Measurements from ENCODE around the gene DUSP10.
A peak's percentile ranks its signal among the peaks of the same experiment; 100 is the strongest.

The DUSP10 gene

DNA sequence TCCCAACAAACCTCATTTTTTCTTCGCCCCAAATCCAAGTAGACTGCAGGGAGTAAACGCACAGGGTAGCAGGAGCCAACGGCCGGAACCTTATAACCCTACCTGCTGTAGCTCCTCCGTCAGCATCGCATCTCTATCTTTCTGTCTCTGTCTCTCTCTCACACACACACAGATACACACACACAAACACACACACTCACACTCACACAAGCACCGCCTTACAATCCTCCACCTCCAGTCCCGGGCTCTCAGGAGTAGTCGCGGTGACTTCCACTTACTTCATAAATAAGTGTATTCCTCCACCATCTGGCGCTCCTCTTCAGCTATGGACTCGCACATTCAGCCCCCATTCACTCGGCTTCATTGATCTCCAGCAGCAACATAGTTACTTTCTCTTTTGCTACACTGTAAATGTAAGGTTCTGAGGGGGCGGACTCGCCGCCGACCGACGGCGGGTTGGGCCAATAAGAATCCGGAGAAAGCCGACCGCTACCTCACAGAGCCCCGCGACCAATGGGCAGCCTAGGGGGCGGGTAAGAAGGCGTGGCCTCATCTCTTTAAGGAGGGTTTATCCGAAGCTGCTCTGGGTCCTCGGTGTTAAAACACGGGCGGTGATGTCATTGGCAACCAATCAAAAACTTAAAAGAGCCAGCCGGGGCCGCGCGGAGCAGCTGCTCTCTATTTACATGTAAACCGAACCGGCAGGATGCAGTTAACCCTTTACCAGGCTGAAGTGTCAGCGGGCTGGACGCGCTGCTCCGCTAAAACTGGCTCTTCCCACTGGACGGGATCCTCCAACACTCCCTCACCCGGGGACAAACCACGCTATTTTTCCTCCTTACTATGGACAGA is at the start of gene DUSP10:
DUSP10 (minus strand) TSS at position 387 of the 852 bp plus-strand sequence. CDS start 2,345 bp downstream, outside the sequence.
- peak; percentile 97 for DNase-seq (ENCODE audit: low spot score)

DNA sequence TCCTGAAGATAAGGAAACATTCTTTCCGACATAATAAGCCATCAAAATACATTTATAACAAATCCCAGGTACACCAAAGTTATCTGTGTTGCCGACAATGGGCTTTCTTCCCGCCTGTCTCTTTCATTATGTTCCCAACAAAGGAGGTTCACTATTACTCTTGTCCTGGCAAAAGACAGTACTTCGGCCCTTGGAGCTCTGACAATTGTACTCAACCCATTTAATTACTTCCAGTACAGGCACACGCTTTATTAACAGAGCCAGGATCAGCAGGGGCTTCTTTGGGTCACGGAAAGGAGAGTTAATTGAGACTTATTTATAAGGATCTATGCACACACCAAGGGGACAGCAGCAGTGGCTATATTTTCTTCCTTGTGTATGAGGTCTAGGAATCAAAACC is 46.6 kb upstream of the DUSP10 start:
- no peak for DNase-seq (ENCODE audit: low spot score)

DNA sequence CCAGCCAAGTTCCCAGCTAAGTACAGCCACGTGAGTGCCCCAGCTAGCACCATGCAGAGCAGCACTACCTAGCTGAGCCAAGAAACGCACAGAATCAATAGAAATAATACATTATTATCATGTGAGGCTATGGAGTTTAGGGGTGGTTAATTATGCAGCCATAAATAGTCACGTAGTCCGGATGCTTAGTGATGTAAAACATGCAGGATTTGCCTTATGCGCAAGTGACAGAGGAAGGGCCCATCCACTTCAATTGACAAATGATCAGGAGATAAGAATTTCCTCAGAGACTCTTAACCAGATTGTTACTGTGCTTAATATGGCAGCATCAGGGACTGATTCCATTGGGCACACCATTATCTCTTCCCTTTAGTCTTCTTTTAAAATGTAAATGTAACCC is 44.8 kb upstream of the DUSP10 start:
- no peak for DNase-seq (ENCODE audit: low spot score)

DNA sequence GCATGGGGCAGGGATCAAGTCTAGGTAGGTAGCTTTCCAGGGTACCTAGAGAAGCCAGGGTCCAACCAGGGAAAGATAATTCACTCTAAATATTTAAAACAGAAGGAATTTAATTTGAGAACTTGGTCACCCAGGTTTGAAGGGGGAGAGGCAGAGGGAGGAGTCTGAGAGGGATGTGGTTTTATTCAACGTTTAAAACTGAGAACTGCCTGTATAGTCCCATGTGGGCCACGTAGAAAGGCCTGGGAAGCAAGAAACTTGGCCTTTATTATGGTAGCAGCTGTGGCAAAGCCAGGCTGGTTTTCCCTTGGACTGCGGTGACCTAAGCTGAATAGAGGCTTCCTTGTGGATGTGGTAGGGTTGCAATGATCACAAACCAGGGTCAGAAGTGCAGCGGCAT is 42.0 kb upstream of the DUSP10 start:
- DNase-seq (ENCODE audit: low spot score) = no peak

DNA sequence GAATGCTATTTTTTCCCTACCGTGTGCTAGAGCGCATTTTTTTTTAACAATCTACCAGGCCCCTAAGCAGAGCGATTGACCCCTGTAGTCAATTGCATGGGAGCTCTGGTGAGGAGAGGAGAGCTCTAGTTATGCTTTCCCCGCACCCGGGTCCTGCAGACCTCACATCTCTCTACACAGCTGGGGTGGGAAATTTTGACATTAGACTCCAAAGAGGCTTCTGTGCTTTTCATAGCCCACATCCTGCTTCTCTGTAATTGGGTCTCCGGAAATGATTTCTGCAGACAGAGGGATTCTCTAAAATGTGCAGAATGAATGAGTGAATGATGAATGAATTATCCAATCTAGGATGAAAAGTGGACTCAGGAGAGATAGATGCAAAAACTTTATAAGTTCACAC is 41.5 kb upstream of the DUSP10 start:
- no peak for DNase-seq (ENCODE audit: low spot score)

DNA sequence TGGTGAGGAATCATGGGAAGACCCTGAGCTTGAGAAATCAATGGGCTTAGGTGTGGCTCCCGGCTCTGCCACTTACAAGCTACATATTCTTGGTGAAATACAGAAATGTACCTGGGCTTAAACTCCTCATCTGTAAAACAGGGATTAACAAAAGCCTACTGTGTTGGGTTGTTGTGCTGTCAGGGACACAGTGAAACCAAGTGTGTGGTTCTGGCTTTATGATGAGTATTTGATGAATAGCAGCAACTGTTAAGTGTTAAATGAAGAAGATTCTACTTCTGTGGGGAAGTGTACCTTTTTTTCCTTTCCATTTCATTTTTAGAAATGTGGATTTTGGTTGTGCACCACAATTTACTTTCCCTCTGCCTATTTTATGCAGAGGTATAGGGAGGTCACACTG is 41.1 kb upstream of the DUSP10 start:
- DNase-seq (ENCODE audit: low spot score) = no peak

DNA sequence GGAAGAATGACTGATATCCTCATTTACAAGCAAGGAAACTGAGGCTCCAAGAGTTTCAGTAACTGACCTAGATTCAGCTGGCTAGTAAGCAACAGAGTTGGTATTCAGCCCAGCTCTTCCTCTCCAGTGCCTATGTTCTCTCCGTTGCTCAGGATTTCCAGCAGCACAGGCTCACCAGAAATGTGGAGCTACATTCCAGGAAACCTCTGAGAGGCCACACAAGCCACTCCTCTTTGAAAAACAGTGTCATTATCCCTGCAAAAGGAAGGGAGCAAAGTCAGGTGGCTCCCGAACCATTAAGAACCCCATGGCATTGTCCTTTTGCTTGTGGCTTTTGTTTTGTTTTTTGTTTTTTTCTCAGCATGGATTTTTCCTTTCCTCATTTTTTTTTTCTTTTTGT is 40.6 kb upstream of the DUSP10 start:
- DNase-seq (ENCODE audit: low spot score) = no peak

DNA sequence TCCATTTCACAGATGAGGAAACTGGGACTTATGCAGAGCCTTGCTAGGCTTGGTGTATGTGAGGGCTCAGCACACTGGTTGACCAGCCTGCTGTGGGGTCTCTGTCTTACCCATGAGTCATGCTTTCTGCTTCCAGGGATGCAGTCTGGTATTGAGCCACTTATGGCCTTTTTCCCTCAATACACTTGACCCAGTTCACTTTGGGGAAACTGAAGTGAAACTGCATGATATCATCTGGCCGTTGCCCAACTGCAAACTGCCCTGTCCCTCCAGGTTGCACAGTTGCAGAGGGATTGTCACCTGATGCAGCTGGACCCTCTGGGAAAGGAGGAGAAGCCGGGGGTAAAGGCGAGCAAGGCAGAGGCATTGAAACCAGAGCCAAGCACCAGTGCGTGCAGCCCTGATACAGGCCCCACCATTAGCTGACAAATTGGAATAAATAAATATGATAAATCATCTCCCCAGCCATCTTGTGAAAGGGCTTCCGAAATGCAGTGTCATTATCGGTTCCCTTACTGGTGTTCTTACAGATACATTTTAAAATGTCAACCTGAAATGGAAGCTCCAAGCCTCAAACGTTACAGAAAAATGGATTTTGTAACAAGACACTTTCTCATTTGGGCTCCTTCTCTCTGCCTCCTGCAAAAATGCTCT is 39.3 kb upstream of the DUSP10 start:
- no peak for DNase-seq (ENCODE audit: low spot score)

DNA sequence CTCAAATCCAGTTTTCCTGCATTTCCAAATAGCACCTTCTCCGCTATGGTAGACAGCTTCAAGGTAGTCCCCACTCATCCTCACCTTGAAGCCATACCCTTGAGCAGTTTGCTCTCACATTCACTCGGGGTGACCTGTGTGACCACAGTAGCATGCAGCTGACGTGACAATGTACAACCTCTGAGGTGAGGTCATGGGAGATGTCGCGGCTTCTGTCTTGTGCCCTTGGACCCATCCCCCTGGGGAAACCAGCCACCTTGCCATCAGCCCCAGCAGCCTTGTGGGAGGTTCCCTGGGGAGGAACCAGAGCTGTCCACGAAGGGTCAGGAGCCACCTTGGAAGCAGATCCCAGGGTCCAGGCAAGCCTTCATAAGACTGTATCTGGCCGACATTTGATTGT is 38.3 kb upstream of the DUSP10 start:
- no peak for DNase-seq (ENCODE audit: low spot score)

DNA sequence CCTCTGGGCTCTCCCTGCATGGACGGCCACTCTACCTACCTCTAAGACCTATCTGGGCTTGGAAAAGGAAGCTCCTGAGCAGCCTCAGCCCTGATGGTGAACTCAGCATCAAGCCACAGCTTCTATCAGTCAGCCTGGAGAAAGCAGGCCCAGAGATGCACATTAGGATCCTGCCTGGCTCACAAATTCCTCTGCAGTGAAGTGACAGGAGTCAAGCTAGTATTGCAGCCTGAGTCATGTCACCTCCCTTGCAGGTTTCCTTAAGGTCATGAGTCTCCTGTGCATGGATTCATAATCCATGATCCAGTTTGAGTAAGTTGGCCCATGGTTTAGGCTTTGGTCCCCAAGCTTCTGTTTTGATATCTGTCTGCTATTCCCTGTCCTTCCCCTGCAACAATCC is 37.9 kb upstream of the DUSP10 start:
- DNase-seq (ENCODE audit: low spot score) = no peak

DNA sequence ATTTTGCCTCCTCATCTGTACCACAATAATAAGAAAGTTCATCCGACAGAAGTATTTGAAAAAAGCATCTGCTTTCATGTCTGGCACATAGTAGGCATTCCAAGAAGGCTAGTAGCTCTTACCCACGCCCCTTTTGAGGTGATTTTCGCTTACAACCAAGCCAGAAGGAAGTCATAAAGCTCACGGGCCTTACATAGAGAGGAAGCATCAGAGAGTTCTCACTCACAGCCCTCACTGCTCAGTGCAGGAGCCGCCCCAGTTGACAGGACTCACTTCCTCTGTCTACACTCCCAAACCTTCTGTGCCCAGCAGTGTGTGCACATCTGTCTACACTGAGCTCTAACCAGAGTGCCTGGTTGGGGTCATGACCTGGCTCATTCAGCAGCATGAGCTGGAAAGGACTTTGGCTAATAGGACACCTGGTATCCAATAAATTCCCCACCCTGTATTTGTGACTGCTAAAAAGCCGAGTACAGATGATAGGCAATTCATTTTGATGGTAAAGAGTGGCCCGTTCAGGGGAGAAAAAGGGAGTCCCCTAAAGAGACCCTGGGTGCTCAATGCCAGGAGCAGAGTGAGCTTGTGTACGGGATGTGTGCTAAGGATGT is 36.8 kb upstream of the DUSP10 start:
- DNase-seq (ENCODE audit: low spot score) = no peak

DNA sequence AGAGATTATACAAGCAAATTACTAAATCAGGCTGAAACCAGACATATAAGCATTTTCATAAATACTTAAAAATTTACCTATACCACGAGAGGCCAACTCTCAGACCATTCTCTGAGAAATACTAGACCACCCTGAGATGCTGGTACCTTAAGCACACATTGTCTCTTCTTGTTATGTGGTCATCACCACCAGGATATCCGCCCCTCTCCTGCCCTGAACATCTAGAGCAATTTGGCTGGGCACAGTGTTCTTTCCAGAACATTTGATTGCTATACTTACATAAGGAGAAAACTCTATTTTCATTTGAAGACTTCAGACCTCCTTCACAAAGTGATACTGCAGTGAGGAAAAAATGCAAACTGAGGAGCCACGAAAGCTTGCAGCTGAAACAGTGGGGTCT is 36.2 kb upstream of the DUSP10 start:
- no peak for DNase-seq (ENCODE audit: low spot score)

DNA sequence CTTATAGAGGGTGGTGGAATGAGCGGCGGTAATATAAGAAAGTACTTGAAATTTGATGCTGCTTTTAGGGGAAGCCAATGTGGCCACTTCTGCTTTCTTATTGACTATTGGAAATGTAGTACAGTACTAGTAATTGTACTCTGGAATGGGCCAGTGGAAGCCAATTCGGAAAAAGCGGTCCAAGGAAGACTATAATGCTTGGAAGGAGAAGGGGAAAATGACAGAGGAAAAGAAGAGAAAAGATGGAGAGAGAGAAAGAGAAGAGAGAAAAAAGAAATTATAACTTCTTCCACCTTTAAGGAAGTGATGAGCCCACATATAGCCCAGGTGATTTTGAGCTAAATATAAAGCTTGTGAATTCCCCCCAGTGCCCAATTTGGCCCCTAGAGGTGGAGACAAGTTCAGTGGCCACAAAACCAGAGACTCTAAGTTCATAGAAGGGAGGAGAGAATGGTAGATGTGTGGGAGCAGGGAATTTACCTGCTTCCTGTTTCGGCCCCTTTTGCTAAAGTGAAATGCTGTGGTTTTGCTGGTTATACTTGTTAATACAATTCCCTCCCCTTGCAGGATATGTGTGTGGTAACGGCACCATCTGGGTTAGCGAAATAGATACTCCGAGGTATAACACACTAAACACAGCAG is 35.7 kb upstream of the DUSP10 start:
- DNase-seq (ENCODE audit: low spot score) = no peak

DNA sequence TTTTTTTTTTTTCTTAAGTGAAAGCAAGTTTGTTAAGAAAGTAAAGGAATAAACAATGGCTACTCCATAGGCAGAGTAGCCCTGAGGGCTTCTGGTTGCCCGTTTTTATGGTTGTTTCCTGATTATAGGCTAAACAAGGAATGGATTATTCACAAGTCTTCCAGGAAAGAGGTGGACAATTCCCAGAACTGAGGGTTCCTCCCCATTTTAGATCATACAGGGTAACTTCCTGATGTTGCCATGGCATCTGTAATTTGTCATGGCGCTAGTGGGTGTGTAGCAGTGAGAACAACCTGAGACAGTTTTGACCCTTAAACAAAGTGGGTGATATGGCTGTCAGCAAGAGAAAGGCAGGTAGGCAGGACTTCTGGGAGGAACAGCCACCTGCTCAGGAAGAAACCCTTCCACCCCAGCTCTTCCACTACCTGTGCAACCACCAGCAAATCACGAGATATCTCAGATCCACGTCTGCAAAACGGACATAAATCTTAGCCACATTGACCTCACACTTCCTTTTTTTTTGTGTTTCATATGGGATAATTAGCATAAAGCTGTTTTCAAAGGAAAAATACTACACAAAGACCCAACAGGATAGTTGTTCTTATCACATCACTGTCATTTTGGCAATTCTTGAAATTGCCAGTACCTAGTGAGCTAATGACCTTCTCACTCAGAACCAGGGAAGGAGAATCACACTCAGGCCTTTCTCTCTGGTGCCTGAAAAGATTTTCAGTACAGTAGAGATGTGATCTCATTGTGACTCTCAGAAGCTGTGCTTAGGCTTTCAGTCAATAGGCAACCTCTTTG is 34.8 kb upstream of the DUSP10 start:
- DNase-seq (ENCODE audit: low spot score) = no peak

DNA sequence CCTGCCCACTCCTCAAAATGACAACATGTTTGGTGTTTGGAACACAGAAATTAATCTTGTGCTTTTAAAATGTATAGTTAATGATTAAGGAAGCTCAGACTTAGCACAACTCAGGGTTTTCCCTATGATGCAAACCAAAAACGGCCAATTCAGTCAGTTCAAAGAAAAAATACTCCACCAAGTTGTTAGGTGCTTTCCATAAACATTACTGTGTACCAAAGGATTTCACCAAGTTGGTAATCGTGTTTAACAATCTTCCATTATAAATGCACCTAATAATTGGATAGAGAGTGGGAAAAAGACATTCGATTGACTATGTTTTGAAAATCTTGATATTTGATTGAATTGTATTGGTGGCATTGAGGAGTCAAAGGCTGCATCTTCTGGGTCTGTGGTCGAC is 33.3 kb upstream of the DUSP10 start:
- DNase-seq (ENCODE audit: low spot score) = no peak

DNA sequence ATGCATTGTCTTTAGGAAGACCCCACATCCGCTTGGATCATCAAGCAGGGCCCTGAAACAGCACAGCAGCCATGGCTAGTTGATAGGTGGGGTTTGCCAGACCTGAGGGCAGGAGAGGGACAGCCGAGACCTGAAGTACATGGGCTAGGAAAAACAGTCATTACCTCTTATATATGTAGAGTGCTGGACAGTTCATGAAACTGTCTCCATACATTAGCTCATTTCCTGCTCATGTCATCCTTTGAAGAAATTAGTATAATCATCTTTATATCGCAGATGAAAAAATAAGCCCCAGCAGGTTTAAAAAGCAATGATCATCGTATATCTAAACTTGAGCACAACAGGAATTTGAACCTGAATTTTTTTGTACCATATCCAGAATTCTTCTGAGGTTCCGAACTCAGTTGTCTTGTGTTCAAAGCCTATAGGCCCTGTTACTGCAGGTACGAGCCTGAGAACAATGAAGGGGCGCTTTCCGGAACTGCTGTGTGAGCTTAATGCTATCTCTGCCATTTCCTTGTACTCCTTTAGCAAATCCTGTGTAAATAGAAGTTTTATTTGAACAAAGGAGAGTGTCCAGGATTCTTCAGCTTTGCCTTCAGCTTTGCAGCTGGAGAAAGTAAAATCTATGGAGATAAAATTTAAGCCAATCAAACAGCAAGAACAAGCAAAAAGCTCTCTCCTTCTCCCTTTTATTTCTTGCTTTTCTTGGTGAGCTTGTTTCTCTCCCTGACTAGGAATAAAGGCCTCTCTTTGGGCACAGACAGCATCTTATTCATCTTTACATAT is 32.4 kb upstream of the DUSP10 start:
- no peak for DNase-seq (ENCODE audit: low spot score)

DNA sequence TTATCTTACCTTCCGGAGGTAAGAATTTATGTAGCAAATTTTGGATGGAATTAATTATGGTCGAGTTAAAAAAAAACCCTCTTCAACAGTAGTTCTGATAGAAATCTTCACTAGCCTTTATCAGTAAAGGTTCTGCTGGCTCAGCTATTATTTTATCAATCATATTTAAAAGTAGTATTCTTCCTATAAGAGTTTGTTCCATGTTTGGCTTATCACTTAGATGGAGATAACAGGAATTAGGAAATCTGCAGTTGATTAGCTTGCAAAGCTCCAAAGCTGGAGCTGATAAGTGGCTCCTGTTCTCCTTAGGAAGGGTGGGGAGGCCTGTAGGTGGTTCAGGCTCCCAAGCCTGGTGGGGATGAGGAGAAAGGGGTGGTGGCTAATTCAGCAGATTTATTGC is 31.5 kb upstream of the DUSP10 start:
- DNase-seq (ENCODE audit: low spot score) = no peak

DNA sequence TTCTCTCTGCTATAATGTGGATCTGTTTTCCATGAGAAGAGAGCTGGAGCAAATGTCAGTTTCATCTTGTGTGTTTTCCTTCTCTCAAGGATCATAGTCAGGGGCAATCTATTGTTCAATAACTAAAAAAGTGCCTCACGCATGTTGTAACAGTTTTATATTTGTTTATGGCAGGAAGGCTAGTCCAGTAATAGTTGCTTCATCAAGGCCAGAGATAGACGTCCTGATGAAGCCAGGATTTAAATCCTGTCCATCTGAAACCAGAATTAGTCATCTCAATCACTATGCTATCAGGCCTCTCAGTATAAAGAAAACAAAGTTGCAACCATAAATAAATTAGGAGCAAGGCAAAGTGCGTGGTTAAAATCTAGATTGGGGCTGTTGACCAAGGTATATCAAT is 30.2 kb upstream of the DUSP10 start:
- DNase-seq (ENCODE audit: low spot score) = no peak

DNA sequence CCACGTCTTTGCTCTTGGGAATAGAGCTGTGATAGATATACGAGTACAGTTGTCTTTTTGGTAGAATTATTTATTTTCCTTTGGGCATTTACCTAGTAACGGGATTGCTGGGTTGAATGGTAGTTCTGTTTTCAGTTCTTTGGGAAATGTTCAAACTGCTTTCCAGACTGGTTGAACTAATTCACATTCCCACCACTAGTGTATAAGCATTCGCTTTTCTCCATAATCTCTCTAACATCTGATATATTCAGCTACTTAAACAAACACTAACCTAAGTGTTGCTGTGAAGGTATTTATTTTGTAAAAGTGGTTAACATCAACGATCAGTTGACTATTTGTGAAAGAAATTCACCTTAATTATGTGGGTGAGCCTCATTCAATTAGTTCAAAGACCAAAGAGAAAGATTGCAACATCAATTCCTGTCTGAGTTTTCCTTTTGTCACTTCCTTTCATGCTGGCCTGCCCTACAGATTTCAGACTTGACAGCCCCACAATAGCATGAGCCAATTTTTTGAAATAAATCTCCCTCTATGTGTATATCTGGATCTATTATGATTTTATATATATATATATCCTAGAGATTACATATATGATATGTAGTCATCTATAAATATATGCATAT is 26.7 kb upstream of the DUSP10 start:
- no peak for DNase-seq (ENCODE audit: low spot score)

DNA sequence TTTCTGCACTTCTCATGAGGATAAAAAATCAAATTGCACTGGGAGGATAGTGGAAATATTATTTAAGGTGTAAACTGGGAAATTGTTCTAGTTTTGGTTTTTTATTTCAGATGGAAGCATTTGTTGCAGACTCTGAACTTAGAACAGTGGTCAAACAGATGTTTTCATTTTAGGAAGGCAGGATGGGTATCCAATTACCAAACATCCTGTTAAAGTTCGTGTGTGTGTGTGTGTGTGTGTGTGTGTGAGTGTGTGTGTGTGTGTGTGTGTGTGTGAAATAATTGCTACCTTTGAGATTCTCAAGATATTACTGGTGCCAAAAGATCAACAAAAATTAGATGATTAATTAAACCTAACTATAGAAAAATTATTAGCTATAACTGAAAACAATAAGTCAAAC is 24.3 kb upstream of the DUSP10 start:
- DNase-seq (ENCODE audit: low spot score) = no peak

DNA sequence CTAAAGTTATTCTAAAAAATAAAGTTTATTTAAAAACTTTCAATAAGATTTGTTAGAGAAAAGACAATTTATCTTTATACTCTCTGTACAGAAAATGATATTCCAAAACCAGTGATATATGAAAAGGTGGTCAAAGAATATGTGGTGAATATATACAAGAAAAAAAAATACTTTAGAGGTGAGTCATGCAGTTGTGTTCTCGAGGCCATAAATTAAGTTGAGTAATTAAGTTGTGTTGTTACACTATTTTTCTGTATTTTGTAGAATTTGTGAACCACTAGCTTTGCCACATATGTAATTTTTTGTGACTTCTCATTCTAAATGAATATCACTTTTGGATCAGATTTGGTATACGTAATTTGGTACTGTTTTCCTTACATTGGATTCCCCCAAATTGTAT is 23.6 kb upstream of the DUSP10 start:
- no peak for DNase-seq (ENCODE audit: low spot score)

All from HuH-7 (cell line).